ENCODE measurements around the gene SLC25A30. TPM values are rescaled to one million over a fixed set of nuclear protein-coding genes. Genes with fewer than 3 reads are reported as not detected.

The SLC25A30 gene
- total and polyA plus RNA-seq, 9 of the 15 experiments (the other 6 are each of a cell fraction or from before 2014, with no cell fraction given) = 1.1 to 11.1 (median 5.6) TPM

GRCh38 chr13:45464687-45465453 is 46.7 kb upstream of the SLC25A30 start, which contains the start of gene COG3 (continued):
- no peak for TF ChIP-seq NFATC3 (IDR thresholded peaks at IDR 0.05)
- TF ChIP-seq, protein P1, sequence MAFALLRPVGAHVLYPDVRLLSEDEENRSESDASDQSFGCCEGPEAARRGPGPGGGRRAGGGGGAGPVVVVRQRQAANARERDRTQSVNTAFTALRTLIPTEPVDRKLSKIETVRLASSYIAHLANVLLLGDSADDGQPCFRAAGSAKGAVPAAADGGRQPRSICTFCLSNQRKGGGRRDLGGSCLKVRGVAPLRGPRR (CRISPR knock-in tag; IDR thresholded peaks at IDR 0.05) = no peak
- TF ChIP-seq REST (IDR thresholded peaks at IDR 0.05; ENCODE audit: borderline replicate concordance) = no peak
- TF ChIP-seq REST (CRISPR knock-in tag; IDR thresholded peaks at IDR 0.05; ENCODE audit: low read depth) = no peak
- TF ChIP-seq HNRNPLL (IDR thresholded peaks at IDR 0.05; ENCODE audit: low read depth, low read length, poor library complexity, severe bottlenecking) = no peak
- TF ChIP-seq THRAP3 (IDR thresholded peaks at IDR 0.05; ENCODE audit: borderline replicate concordance) = no peak
- TF ChIP-seq ZC3H8 (IDR thresholded peaks at IDR 0.05) = no peak
- no peak for TF ChIP-seq POLR3G (IDR thresholded peaks at IDR 0.05; ENCODE audit: extremely low read depth, insufficient read length, insufficient replicate concordance)
- TF ChIP-seq E2F3 (CRISPR knock-in tag; IDR thresholded peaks at IDR 0.05) = no peak
- TF ChIP-seq MEF2A (IDR thresholded peaks at IDR 0.05; ENCODE audit: control insufficient read depth, low read depth, low read length) = no peak
- peak; percentile 54; the same call in 1 of the 2 replicates for TF ChIP-seq PML (IDR thresholded peaks at IDR 0.05; ENCODE audit: low read length)
- TF ChIP-seq, protein P2, sequence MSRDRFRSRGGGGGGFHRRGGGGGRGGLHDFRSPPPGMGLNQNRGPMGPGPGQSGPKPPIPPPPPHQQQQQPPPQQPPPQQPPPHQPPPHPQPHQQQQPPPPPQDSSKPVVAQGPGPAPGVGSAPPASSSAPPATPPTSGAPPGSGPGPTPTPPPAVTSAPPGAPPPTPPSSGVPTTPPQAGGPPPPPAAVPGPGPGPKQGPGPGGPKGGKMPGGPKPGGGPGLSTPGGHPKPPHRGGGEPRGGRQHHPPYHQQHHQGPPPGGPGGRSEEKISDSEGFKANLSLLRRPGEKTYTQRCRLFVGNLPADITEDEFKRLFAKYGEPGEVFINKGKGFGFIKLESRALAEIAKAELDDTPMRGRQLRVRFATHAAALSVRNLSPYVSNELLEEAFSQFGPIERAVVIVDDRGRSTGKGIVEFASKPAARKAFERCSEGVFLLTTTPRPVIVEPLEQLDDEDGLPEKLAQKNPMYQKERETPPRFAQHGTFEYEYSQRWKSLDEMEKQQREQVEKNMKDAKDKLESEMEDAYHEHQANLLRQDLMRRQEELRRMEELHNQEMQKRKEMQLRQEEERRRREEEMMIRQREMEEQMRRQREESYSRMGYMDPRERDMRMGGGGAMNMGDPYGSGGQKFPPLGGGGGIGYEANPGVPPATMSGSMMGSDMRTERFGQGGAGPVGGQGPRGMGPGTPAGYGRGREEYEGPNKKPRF (IDR thresholded peaks at IDR 0.05; ENCODE audit: low read depth, low read length) = no peak
- no peak for TF ChIP-seq XRCC4 (IDR thresholded peaks at IDR 0.05; ENCODE audit: extremely low read depth, insufficient read depth, insufficient read length)
- TF ChIP-seq MTA1 (IDR thresholded peaks at IDR 0.05; ENCODE audit: borderline replicate concordance) = no peak
- TF ChIP-seq ZNF408 (CRISPR knock-in tag; IDR thresholded peaks at IDR 0.05; ENCODE audit: low read depth) = no peak
- TF ChIP-seq, protein P3, sequence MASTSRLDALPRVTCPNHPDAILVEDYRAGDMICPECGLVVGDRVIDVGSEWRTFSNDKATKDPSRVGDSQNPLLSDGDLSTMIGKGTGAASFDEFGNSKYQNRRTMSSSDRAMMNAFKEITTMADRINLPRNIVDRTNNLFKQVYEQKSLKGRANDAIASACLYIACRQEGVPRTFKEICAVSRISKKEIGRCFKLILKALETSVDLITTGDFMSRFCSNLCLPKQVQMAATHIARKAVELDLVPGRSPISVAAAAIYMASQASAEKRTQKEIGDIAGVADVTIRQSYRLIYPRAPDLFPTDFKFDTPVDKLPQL (IDR thresholded peaks at IDR 0.05; ENCODE audit: extremely low read depth, insufficient read length) = no peak
- TF ChIP-seq EP300 (IDR thresholded peaks at IDR 0.05; ENCODE audit: low read length) = peak; percentile 62; the same call in 1 of the 2 replicates
- TF ChIP-seq FUS (optimal IDR thresholded peaks at IDR 0.05; ENCODE audit: low read depth, low read length) = no peak

Data from K562 (cell line).